Activated naive CD4-positive, alpha-beta T cell treated with anti-CD3 and anti-CD28 coated beads for 36 hours (primary cell): ENCODE data around the gene PTX4. TPM values are rescaled to one million over a fixed set of nuclear protein-coding genes. Genes with fewer than 3 reads are reported as not detected.

Experiments used
- CTCF ChIA-PET: fragments of 350-600 bp; sonication (Branson Sonifier 250); formaldehyde crosslinking; loops from one replicate; lab custom pipeline; 2021; ENCODE audit warnings: antibody characterized with exemption; lab: Charles Lee
- DNase-seq: peaks from one replicate; pipeline ENCODE4 v3.0.0-alpha.2; 2020
- H3K27ac Mint-ChIP-seq: one replicate; pipeline ENCODE4 v1.8.0; 2021; ENCODE audit warnings: mild to moderate bottlenecking, mixed read lengths
- H3K27me3 Mint-ChIP-seq: one replicate; pipeline ENCODE4 v1.8.0; 2021; ENCODE audit warnings: low read depth, mixed read lengths
- H3K36me3 Mint-ChIP-seq: one replicate; pipeline ENCODE4 v1.8.0; 2021; ENCODE audit warnings: low read depth, mixed read lengths
- H3K4me1 Mint-ChIP-seq: one replicate; pipeline ENCODE4 v1.8.0; 2021; ENCODE audit warnings: low read depth, mixed read lengths
- H3K4me3 Mint-ChIP-seq: one replicate; pipeline ENCODE4 v1.8.0; 2021; ENCODE audit warnings: mild to moderate bottlenecking, moderate library complexity, mixed read lengths
- H3K9me3 Mint-ChIP-seq: one replicate; pipeline ENCODE4 v1.8.0; 2021; ENCODE audit warnings: mixed read lengths
- intact Hi-C: fragments of 100-400 bp; cut with micrococcal nuclease; formaldehyde crosslinking; loops from one replicate; pipeline ENCODE4 v1.15.1; 2023
- total RNA-seq, 2 experiments: library from RNA; stranded (reverse); gene quantifications; one replicate each; pipeline ENCODE4 v1.2.3, GENCODE V29; 2021

The PTX4 gene
- total RNA-seq, 2 experiments from 2014 or later, result not detected

GRCh38 chr16:1494711-1495110 lies 6.0 kb upstream of the PTX4 start:
- peaks cover 19% of the 10 kb centered on the region for H3K36me3 Mint-ChIP-seq
- intact Hi-C loops, result loop anchor here (10.0 kb wide), 1 partner anchor 120 kb away; the partner anchor contains the start of genes CRAMP1 and IFT140
- peak overlapping the region; percentile 90 for H3K4me3 Mint-ChIP-seq
- H3K4me1 Mint-ChIP-seq, result peaks cover 16% of the 10 kb centered on the region
- no peaks in the 10 kb centered on the region for H3K27me3 Mint-ChIP-seq
- no peak overlapping the region for H3K27ac Mint-ChIP-seq
- CTCF ChIA-PET, result no interaction called here
- DNase-seq, result no peak
- no peaks in the 10 kb centered on the region for H3K9me3 Mint-ChIP-seq

GRCh38 chr16:1494129-1494640 lies 5.4 kb upstream of the PTX4 start:
- H3K27ac Mint-ChIP-seq, result peak overlapping the region; percentile 69
- intact Hi-C loops, result loop anchor here (10.0 kb wide), 1 partner anchor 121 kb away; the partner anchor contains the start of genes CRAMP1 and IFT140
- peaks cover 19% of the 10 kb centered on the region for H3K36me3 Mint-ChIP-seq
- no peak for DNase-seq
- peaks cover 16% of the 10 kb centered on the region for H3K4me1 Mint-ChIP-seq
- no peaks in the 10 kb centered on the region for H3K9me3 Mint-ChIP-seq
- peak overlapping the region; percentile 90 for H3K4me3 Mint-ChIP-seq
- no peaks in the 10 kb centered on the region for H3K27me3 Mint-ChIP-seq
- CTCF ChIA-PET, result no interaction called here

- intact Hi-C loops, result loop anchor here (1.0 to 10.0 kb wide), 5 partner anchors 18 to 185 kb away; partner anchors contain the start of genes CLCN7, CRAMP1, IFT140 and JPT2
- Mint-ChIP-seq H3K27me3 (no peaks in the 10 kb centered on the region), H3K4me1 (peaks cover 16% of the 10 kb centered on the region), H3K27ac (peak overlapping the region; percentile 69), H3K9me3 (no peaks in the 10 kb centered on the region), H3K4me3 (peak overlapping the region; percentile 90), H3K36me3 (peaks cover 19% of the 10 kb centered on the region)
- no peak for DNase-seq
- CTCF ChIA-PET, result no interaction called here
Observed at GRCh38 chr16:1493746-1494094, 5.0 kb upstream of the PTX4 start.

- intact Hi-C loops, result loop anchor here (1.0 to 10.0 kb wide), 5 partner anchors 18 to 185 kb away; partner anchors contain the start of genes CLCN7, CRAMP1, IFT140 and JPT2
- H3K36me3 Mint-ChIP-seq, result peaks cover 15% of the 10 kb centered on the region
- H3K4me1 Mint-ChIP-seq, result peaks cover 16% of the 10 kb centered on the region
- peak; percentile 85 for DNase-seq
- CTCF ChIA-PET, result no interaction called here
- H3K9me3 Mint-ChIP-seq, result no peaks in the 10 kb centered on the region
- no peaks in the 10 kb centered on the region for H3K27me3 Mint-ChIP-seq
- peak within 1 kb of the TSS; percentile 90 for H3K4me3 Mint-ChIP-seq
- peak within 1 kb of the TSS; percentile 94 for H3K27ac Mint-ChIP-seq
Observed at GRCh38 chr16:1492923-1493745, 4.4 kb upstream of the PTX4 start, which contains the start of gene TELO2. Gene TELO2, plus strand, starts transcription at chr16:1493360. Its CDS starts 922 bp downstream, at chr16:1494282.

DNA sequence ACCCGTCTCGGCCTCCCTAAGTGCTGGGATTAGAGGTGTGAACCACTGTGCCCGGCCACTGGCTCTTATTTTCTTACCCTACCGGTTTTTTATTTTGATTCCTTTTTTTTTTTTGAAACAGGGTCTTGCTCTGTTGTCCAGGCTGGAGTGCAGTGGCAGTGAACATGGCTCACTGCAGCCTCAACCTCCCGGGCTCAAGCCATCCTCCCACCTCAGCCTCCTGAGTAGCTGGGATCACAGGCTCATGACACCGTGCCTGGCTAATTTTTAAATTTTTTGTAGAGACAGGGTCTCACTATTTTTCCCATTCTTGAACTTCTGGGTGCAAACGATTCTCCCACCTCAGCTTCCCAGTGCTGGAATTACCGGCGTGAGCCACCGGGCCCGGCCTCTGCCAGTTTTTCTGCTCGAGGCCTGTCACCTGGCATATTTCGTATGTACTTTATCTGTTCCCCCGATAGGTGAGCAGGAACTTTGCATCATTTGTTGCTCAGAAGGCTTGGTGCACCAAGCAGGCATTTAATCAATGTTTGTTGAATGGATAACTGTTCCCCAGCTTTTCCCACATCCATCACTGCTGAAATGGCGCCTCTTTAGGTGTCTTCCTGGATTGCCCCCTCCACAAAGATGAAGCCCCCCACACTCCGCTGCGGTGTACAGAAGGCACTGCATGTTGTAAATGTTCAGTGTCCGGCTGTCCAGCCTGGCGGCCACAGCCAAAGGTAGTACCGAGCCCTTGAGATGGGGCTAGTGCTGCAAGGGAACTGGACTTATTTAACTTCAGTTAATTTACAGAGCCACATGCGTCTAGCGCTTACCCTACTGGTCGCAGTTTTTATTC lies 3.6 kb upstream of the PTX4 start:
- peak overlapping the region; percentile 90 for H3K4me3 Mint-ChIP-seq
- intact Hi-C loops, result loop anchor here (2.0 to 10.0 kb wide), 2 partner anchors 50 to 122 kb away; partner anchors contain the start of genes CRAMP1 and IFT140
- CTCF ChIA-PET, result interaction anchor here (0.7 kb wide), 1 partner anchor 43 kb away, joined by 5 read pairs; no protein-coding TSS in a partner anchor
- no peaks in the 10 kb centered on the region for H3K27me3 Mint-ChIP-seq
- H3K9me3 Mint-ChIP-seq, result no peaks in the 10 kb centered on the region
- no peak for DNase-seq
- peaks cover 14% of the 10 kb centered on the region for H3K36me3 Mint-ChIP-seq
- H3K4me1 Mint-ChIP-seq, result peaks cover 16% of the 10 kb centered on the region
- H3K27ac Mint-ChIP-seq, result peak overlapping the region; percentile 94

DNA sequence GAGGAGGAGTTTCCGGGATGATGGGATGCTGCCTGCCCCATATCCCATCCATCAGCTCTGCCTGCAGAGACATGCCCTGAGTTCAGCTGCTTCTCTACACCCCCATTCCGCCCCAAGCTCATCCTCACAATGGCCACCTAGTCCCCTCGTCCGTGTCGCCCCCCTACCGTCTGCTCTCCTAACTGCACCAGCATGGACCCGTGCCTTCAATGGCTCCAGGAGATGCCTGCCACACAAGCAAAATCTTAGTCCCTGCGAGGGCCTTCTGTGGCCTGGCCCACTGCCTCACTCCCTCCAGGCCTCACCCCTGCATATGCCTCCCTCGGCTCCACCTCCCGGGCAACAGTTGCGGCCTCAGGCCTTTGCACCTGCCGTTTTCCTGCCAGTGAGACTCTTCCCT lies 2.6 kb upstream of the PTX4 start:
- no peaks in the 10 kb centered on the region for H3K9me3 Mint-ChIP-seq
- intact Hi-C loops, result loop anchor here (10.0 kb wide), 1 partner anchor 123 kb away; the partner anchor contains the start of genes CRAMP1 and IFT140
- peaks cover 8% of the 10 kb centered on the region for H3K36me3 Mint-ChIP-seq
- CTCF ChIA-PET, result interaction anchor here (0.6 to 0.7 kb wide), 2 partner anchors 44 to 734 kb away, joined by 5 read pairs; no protein-coding TSS in a partner anchor
- H3K27ac Mint-ChIP-seq, result no peak overlapping the region
- H3K27me3 Mint-ChIP-seq, result no peaks in the 10 kb centered on the region
- H3K4me1 Mint-ChIP-seq, result peaks cover 16% of the 10 kb centered on the region
- no peak for DNase-seq
- H3K4me3 Mint-ChIP-seq, result no peak overlapping the region

GRCh38 chr16:1489077-1489476 lies 333 bp upstream of the PTX4 start:
- DNase-seq, result no peak
- H3K27ac Mint-ChIP-seq, result no peak overlapping the region
- H3K9me3 Mint-ChIP-seq, result no peaks in the 10 kb centered on the region
- no peaks in the 10 kb centered on the region for H3K27me3 Mint-ChIP-seq
- no peak overlapping the region for H3K4me3 Mint-ChIP-seq
- H3K4me1 Mint-ChIP-seq, result peaks cover 8% of the 10 kb centered on the region
- intact Hi-C loops, result no loop called here
- CTCF ChIA-PET, result no interaction called here
- peaks cover 2% of the 10 kb centered on the region for H3K36me3 Mint-ChIP-seq

GRCh38 chr16:1488054-1488601 lies 616 bp downstream of the PTX4 start:
- Mint-ChIP-seq H3K27me3 (no peaks in the 10 kb centered on the region), H3K4me1 (peaks cover 6% of the 10 kb centered on the region), H3K9me3 (no peaks in the 10 kb centered on the region), H3K4me3 (no peak overlapping the region), H3K27ac (no peak overlapping the region), H3K36me3 (no peaks in the 10 kb centered on the region)
- CTCF ChIA-PET, result no interaction called here
- intact Hi-C loops, result no loop called here
- DNase-seq, result no peak

GRCh38 chr16:1487395-1488053 lies 1.2 kb downstream of the PTX4 start:
- H3K27me3 Mint-ChIP-seq, result no peaks in the 10 kb centered on the region
- CTCF ChIA-PET, result no interaction called here
- H3K4me3 Mint-ChIP-seq, result no peak overlapping the region
- H3K9me3 Mint-ChIP-seq, result no peaks in the 10 kb centered on the region
- intact Hi-C loops, result no loop called here
- H3K36me3 Mint-ChIP-seq, result no peaks in the 10 kb centered on the region
- H3K4me1 Mint-ChIP-seq, result peaks cover 3% of the 10 kb centered on the region
- no peak overlapping the region for H3K27ac Mint-ChIP-seq
- DNase-seq, result no peak

GRCh38 chr16:1486551-1487390 lies 2.0 kb downstream of the PTX4 start:
- no peaks in the 10 kb centered on the region for H3K9me3 Mint-ChIP-seq
- no peaks in the 10 kb centered on the region for H3K27me3 Mint-ChIP-seq
- DNase-seq, result no peak
- H3K27ac Mint-ChIP-seq, result no peak overlapping the region
- intact Hi-C loops, result no loop called here
- H3K36me3 Mint-ChIP-seq, result no peaks in the 10 kb centered on the region
- CTCF ChIA-PET, result no interaction called here
- no peaks in the 10 kb centered on the region for H3K4me1 Mint-ChIP-seq
- H3K4me3 Mint-ChIP-seq, result no peak overlapping the region
